Testis (tissue), 2 donors: Measurements from ENCODE around the gene PIP5K1C.

ENCODE experiments used
- CTCF ChIP-seq, 3 experiments: fragments of 450-650 bp in 2 of 3; fragments of 200-600 bp in 1 of 3; sonication (generic) in 1 of 3; IDR thresholded peaks; one replicate each; pipeline ENCODE4 v1.5.1; 2016 to 2019; ENCODE audit warnings: antibody characterized with exemption in 3 of 3, mild to moderate bottlenecking in 2 of 3, moderate library complexity in 1 of 3
- POLR2A ChIP-seq: fragments of 450-650 bp; IDR thresholded peaks from one replicate; pipeline ENCODE4 v1.6.1; 2017; ENCODE audit warnings: antibody characterized with exemption, mild to moderate bottlenecking, moderate library complexity

GRCh38 chr19:3687393-3687773, 12.9 kb downstream of the PIP5K1C start:
- TF ChIP-seq CTCF (IDR thresholded peaks at IDR 0.05) (no peak), POLR2A (no peak)
